IMR-90 (cell line): ENCODE measurements around the gene CTDP1. TPM values are rescaled to one million over a fixed set of nuclear protein-coding genes. Genes with fewer than 3 reads are reported as not detected.

Experiments
- ATAC-seq: fragments of 200-7000 bp; cut with Tn5 transposase; 2 replicates; pipeline ENCODE4 v1.9.1; 2020; ENCODE audit warnings: low read depth, mild to moderate bottlenecking, moderate library complexity
- BruUV-seq: library from RNA; stranded (reverse); fragments of 400-500 nt; replicated peaks from 2 replicates; lab custom pipeline; 2021; lab: Mats Ljungman, UMichigan
- CTCF ChIA-PET: fragments of 300-600 bp; formaldehyde crosslinking; extraction: SDS; loops from one replicate; lab custom pipeline; 2021; ENCODE audit warnings: antibody characterized with exemption; lab: Yijun Ruan, JAX
- POLR2A ChIA-PET: fragments of 300-600 bp; sonication (Branson Sonifier 250); formaldehyde crosslinking; loops from one replicate; lab custom pipeline; 2022; ENCODE audit warnings: antibody characterized with exemption; ENCODE audit not compliant: unreplicated experiment; lab: Charles Lee
- DNase-seq: peaks from one replicate; pipeline ENCODE4 v3.0.0; 2013
- H2AFZ ChIP-seq: replicated peaks from 2 replicates; pipeline ENCODE3; 2013; ENCODE audit warnings: low read length, mild to moderate bottlenecking; ENCODE audit not compliant: poor library complexity
- H2AK5ac ChIP-seq: 2 replicates; pipeline ENCODE4 v1.6.1; 2013; ENCODE audit warnings: low read depth, low read length, inconsistent platforms
- H2AK9ac ChIP-seq: replicated peaks from 2 replicates; pipeline ENCODE3; 2013; ENCODE audit warnings: mild to moderate bottlenecking, low read depth, low read length, moderate library complexity; ENCODE audit not compliant: poor library complexity
- H2BK120ac ChIP-seq: 2 replicates; pipeline ENCODE4 v1.6.1; 2013; ENCODE audit warnings: low read depth, low read length, inconsistent platforms
- H2BK15ac ChIP-seq: 3 replicates; pipeline ENCODE4 v1.6.1; 2013; ENCODE audit warnings: low read depth, low read length, inconsistent platforms
- H2BK20ac ChIP-seq: 2 replicates; pipeline ENCODE4 v1.6.1; 2013; ENCODE audit warnings: low read depth, mild to moderate bottlenecking, inconsistent platforms, low read length, moderate library complexity
- H2BK5ac ChIP-seq: 2 replicates; pipeline ENCODE4 v1.6.1; 2013; ENCODE audit warnings: mild to moderate bottlenecking, low read depth, low read length, inconsistent platforms; ENCODE audit not compliant: poor library complexity, severe bottlenecking
- H3K14ac ChIP-seq: replicated peaks from 2 replicates; pipeline ENCODE4 v1.6.1; 2013; ENCODE audit warnings: low read depth, low read length, inconsistent platforms
- H3K18ac ChIP-seq: 2 replicates; pipeline ENCODE4 v1.6.1; 2013; ENCODE audit warnings: low read depth, low read length, control low read depth
- H3K23ac ChIP-seq: 2 replicates; pipeline ENCODE4 v1.6.1; 2013; ENCODE audit warnings: low read depth, low read length, inconsistent platforms
- H3K27ac ChIP-seq: 2 replicates; pipeline ENCODE4 v1.5.1; 2013; ENCODE audit warnings: mild to moderate bottlenecking, control low read depth, low read length; ENCODE audit not compliant: insufficient read depth
- H3K27me3 ChIP-seq: 2 replicates; pipeline ENCODE4 v1.6.1; 2013; ENCODE audit warnings: low read length; ENCODE audit not compliant: control insufficient read depth, insufficient read depth
- H3K36me3 ChIP-seq: 2 replicates; pipeline ENCODE4 v1.6.1; 2013; ENCODE audit warnings: low read length, mixed read lengths; ENCODE audit not compliant: control insufficient read depth, insufficient read depth
- H3K4ac ChIP-seq: 2 replicates; pipeline ENCODE4 v1.6.1; 2013; ENCODE audit warnings: low read depth, low read length, inconsistent platforms
- H3K4me1 ChIP-seq: 2 replicates; pipeline ENCODE4 v1.6.1; 2013; ENCODE audit warnings: low read length, mixed read lengths; ENCODE audit not compliant: control insufficient read depth, insufficient read depth
- H3K4me2 ChIP-seq: 2 replicates; pipeline ENCODE4 v1.6.1; 2013; ENCODE audit warnings: low read depth, mild to moderate bottlenecking, control low read depth, low read length, moderate library complexity
- H3K4me3 ChIP-seq: 2 replicates; pipeline ENCODE4 v1.5.1; 2013; ENCODE audit warnings: low read depth, mild to moderate bottlenecking, control low read depth, low read length, moderate library complexity; ENCODE audit not compliant: insufficient read depth
- H3K56ac ChIP-seq: 2 replicates; pipeline ENCODE4 v1.6.1; 2013; ENCODE audit warnings: low read length, inconsistent platforms; ENCODE audit not compliant: insufficient read depth; ENCODE audit errors: extremely low read depth
- H3K79me1 ChIP-seq, 2 experiments: 2 replicates each; pipeline ENCODE4 v1.6.1; 2013; ENCODE audit warnings: low read length in 2 of 2, inconsistent platforms in 1 of 2, low read depth in 1 of 2
- H3K9ac ChIP-seq: 2 replicates; pipeline ENCODE4 v1.6.1; 2013; ENCODE audit warnings: low read depth, low read length, control low read depth
- H3K9me1 ChIP-seq: 2 replicates; pipeline ENCODE4 v1.6.1; 2013; ENCODE audit warnings: low read length, inconsistent platforms; ENCODE audit not compliant: insufficient read depth
- H3K9me3 ChIP-seq: 2 replicates; pipeline ENCODE4 v1.6.1; 2013; ENCODE audit warnings: low read length; ENCODE audit not compliant: control insufficient read depth, insufficient read depth
- H4K20me1 ChIP-seq: 2 replicates; pipeline ENCODE4 v1.6.1; 2013; ENCODE audit warnings: low read length, inconsistent platforms; ENCODE audit not compliant: insufficient read depth
- H4K5ac ChIP-seq: 2 replicates; pipeline ENCODE4 v1.6.1; 2013; ENCODE audit warnings: mild to moderate bottlenecking, low read depth, low read length, control low read depth
- H4K8ac ChIP-seq, 2 experiments: 2 replicates each; pipeline ENCODE4 v1.6.1; 2013; ENCODE audit warnings: low read depth in 2 of 2, low read length in 2 of 2, control low read depth in 1 of 2, inconsistent platforms in 1 of 2
- H4K91ac ChIP-seq: 2 replicates; pipeline ENCODE4 v1.6.1; 2013; ENCODE audit warnings: low read depth, low read length, inconsistent platforms; ENCODE audit not compliant: insufficient read depth
- MXI1 ChIP-seq: IDR thresholded peaks from 2 replicates; pipeline ENCODE4 v1.6.1; 2012; ENCODE audit warnings: low read depth, mild to moderate bottlenecking, low read length, moderate library complexity, borderline replicate concordance
- POLR2A ChIP-seq: IDR thresholded peaks from 2 replicates; pipeline ENCODE4 v1.6.1; 2012; ENCODE audit warnings: mild to moderate bottlenecking, low read depth, low read length
- WGBS, 2 experiments: methylation state at CpG; one replicate each; pipeline versions ENCODE4 v1.1.5 to v1.1.7; 2013; ENCODE audit warnings: missing lambda C conversion rate in 2 of 2; ENCODE audit not compliant: insufficient read length in 1 of 2; ENCODE audit errors: extremely low coverage in 2 of 2; 5-methylcytosine and 5-hydroxymethylcytosine counted together
- dilution Hi-C: fragments of 300-500 bp; cut with HindIII; formaldehyde crosslinking; loops from one replicate; pipeline ENCODE4 v1.14.3; 2018; ENCODE audit warnings: low sequenced_read_pairs; ENCODE audit not compliant: unreplicated experiment
- in situ Hi-C: fragments of 300-500 bp; cut with MboI; formaldehyde crosslinking; loops from 3 replicates; pipeline ENCODE4 v1.14.3; 2019; ENCODE audit warnings: low sequenced_read_pairs, inconsistent platforms, mixed read lengths
- intact Hi-C: fragments of 100-400 bp; cut with micrococcal nuclease; formaldehyde crosslinking; loops from 2 replicates; pipeline ENCODE4 v1.10.0; 2022
- polyA plus RNA-seq, 3 experiments: library from polyadenylated mRNA; depleted of rRNA; stranded (reverse); fragments of >200 nt; gene quantifications; 2 replicates each; pipeline ENCODE4 v1.2.3, GENCODE V29; 2012; ENCODE audit warnings: low replicate concordance in 1 of 3
- total RNA-seq: library from RNA; depleted of rRNA; stranded (reverse); fragments of >200 nt; gene quantifications from 2 replicates; pipeline ENCODE4 v1.2.3, GENCODE V29; 2012

The CTDP1 gene
- total and polyA plus RNA-seq, 2 of the 4 experiments (the other 2 are of a cell fraction), result 13.4 to 17.6 TPM

- DNase-seq (no peak), ATAC-seq (no peak)
- peaks cover 21 to 78% of the 10 kb centered on the region in 2 experiments for H3K79me1 ChIP-seq
- no peak overlapping the region for H4K8ac ChIP-seq
- 0 out of 2 replicates have a peak overlapping the region, but pooled peaks have one; percentile 8 for H3K27ac ChIP-seq
- H3K4ac ChIP-seq, result no peak overlapping the region; the same call in 1 of the 2 replicates
- ChIA-PET POLR2A (no interaction called here), CTCF (interaction anchor here (0.6 kb wide), 1 partner anchor 86 kb away, joined by 3 read pairs; no protein-coding TSS in a partner anchor)
- no peak overlapping the region for H3K18ac ChIP-seq
- no peak overlapping the region for H2AFZ ChIP-seq
- H2BK120ac ChIP-seq, result no peak overlapping the region
- no peak overlapping the region for H4K5ac ChIP-seq
- H3K14ac ChIP-seq, result no peak overlapping the region
- peaks cover 28% of the 10 kb centered on the region for H3K9me1 ChIP-seq
- peaks cover 9% of the 10 kb centered on the region for H3K4me1 ChIP-seq
- H4K20me1 ChIP-seq, result peaks cover 50% of the 10 kb centered on the region
- no peak overlapping the region for H3K56ac ChIP-seq
- H3K36me3 ChIP-seq, result peaks cover 2% of the 10 kb centered on the region; the same call in 1 of the 2 replicates
- BruUV-seq, result no TSS peak
- H2AK5ac ChIP-seq, result peak overlapping the region; percentile 59; the same call in 1 of the 2 replicates
- no peak for TF ChIP-seq POLR2A
- TF ChIP-seq MXI1, result no peak
- 79% methylated on average over 8 of the region's 20 CpGs; no CpG with 5 or more reads in 1 of the 2 experiments for WGBS, 2 experiments
- no peak overlapping the region for H3K23ac ChIP-seq
- peak overlapping the region; percentile 88 for H3K4me3 ChIP-seq
- H2BK20ac ChIP-seq, result no peak overlapping the region
- H2BK15ac ChIP-seq, result no peak overlapping the region
- peak overlapping the region; percentile 92 for H3K4me2 ChIP-seq
- peak overlapping the region; percentile 0 for H2AK9ac ChIP-seq
- H2BK5ac ChIP-seq, result no peak overlapping the region
- in situ Hi-C loops, result no loop called here
- intact Hi-C loops, result no loop called here
- dilution Hi-C loops, result no loop called here
- no peaks in the 10 kb centered on the region for H3K9me3 ChIP-seq
- H4K91ac ChIP-seq, result no peak overlapping the region
- H3K9ac ChIP-seq, result peak overlapping the region; percentile 77
- no peaks in the 10 kb centered on the region for H3K27me3 ChIP-seq
Measured at GRCh38 chr18:79680891-79681339, 1.3 kb downstream of the CTDP1 start.
